HG03469 (cell line): ENCODE measurements around the gene CBR3.

ENCODE experiments used
- ATAC-seq: cut with Tn5 transposase; IDR thresholded peaks from one replicate; pipeline ENCODE4 v1.9.1; 2021; ENCODE audit warnings: mild to moderate bottlenecking, moderate library complexity, moderate number of reproducible peaks; ENCODE audit not compliant: unreplicated experiment

Gene CBR3

DNA sequence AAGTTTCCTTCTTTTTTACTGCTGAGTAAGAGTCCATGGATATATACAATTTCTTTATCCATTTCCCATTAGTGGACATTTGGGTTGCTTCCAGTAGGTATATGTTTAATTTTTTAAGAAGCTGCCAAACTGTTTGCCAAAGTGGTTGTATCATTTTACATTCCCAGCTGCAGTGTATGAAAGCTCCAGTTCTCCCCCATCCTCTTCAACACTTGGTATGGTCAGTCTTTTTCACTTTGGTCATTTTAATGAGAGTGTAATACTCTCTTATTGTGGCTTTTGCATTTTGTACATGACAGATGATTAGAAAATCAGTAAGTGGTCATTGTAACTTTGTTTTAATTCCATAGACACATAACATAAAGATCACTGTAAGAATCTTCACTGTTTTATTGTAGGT, 44.3 kb downstream of the CBR3 start:
- ATAC-seq: no peak

DNA sequence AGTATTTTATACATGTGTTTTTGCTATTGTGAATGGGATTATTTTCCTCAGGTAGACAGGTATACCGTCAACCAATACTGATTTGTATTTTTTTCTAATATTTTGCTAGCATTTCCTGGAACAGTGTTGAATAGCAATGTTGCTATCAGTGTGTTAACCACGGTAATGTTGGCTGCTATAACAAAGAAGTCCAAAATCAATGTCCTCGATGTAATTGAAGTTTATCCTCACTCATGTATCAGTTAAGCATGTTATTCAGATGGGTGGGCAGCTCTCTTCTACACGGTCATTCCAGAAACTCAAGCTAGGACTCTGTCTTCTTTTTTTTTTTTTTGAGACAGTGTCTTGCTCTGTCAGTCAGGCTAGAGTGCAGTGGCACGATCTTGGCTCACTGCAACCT, 46.1 kb downstream of the CBR3 start:
- ATAC-seq: no peak

DNA sequence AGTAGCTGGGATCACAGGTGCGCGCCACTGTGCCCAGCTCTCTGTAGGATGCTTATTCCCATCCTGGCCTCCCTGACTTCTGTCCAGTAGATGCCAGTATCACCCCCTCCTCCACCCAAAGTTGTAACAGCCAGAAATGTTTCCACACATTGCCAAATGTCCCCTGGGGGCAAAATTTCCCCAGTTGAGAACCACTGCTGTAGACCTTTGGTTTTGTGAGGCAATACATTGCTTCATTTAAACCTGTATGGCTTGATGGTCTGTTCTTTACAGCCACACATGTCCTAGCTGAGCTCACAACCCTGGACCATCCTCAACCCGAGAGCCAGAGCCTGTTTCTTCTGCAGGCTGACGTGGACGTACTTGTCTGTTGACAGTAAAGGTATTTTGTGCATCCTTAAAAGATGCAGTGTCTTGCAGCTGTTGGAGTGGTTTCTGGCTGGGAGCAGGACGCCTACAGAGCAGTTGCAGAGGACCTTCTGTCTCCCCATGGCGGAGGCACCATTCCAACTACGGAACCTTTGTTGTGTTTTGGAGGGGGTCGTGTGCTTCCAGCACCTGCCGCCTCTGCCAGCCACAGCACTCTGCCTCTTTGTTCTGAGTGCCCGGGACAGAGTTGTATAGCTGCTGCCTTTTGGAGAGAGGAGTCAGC, 48.4 kb downstream of the CBR3 start:
- no peak for ATAC-seq

DNA sequence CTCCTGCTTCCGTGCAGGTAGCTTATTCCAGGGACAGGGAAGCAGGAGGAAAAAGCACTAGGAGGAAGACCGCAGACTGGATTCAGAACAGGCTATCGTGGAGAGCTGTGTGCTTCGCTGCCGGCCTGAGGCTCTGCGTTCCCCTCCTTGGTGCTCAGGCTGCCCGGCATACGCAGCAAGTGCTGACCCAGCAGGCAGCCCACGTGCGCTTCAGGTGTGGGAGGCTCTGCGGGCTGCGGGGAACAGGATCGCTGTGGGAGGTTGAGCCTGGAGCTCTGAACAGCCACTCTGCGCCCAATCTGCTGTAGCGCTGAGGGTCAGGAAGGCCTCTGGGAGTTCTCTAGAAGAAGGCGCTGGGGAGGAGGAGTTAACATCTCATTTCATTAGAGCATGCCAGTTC, 49.7 kb downstream of the CBR3 start:
- no peak for ATAC-seq

GRCh38 chr21:36185523-36185922, 50.6 kb downstream of the CBR3 start:
- no peak for ATAC-seq

DNA sequence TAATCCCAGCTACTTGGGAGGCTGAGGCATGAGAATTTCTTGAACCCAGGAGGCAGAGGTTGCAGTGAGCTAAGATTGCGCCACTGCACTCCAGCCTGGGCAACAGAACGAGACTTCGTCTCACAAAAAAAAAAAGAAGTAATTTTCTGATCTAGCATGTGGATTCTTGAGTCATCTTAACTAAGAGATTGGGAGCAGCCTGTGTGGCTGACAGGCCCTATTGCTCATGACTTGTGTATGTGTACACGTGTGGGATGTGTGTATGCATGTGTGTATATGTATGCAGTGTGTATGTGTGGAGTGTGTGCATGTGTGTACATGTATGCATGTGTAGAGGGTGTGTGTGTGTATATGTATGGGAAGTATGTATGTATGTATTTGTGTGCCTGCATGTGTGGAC, 51.2 kb downstream of the CBR3 start:
- no peak for ATAC-seq

DNA sequence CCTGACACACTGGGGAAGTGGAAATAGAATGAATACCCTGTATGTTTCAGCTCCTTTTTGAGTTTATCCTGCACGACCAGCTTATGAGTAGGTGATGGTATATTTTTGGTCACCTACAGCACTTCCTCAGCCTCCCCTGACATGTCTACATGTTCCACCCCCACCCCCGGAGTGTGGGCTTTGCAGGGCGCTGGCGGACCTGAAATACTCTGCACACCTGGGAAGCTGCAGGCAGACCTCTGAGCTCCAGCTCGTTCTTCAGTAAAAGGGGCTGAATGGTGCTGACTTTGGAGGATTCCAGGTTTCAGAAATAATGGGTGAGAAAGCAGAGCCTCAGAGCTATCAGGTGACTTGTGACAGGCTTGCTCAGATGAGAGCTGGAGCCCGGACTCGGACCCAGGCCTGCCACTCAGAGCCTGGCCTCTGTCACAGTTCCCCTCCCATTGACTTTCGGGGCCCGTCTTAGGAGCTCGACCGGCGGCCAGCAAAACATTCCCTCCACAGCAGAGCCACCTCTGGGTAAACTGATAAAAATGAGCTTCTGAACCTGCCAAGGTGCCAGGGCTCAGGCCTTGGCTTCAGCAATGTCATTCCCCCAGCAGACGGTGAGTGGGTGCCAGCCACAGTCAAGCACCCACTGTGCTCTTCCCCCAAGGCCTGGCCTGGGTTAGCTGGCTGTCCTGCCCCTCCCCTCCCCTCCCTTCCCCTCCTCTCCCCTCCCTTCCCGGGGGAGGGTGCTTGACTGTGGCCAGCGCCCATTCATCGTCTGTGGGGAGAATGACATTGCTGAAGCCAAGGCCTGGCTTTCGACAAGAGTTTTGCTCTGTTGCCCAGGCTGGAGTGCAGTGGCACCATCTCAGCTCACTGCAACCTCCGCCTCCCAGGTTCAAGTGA, 51.9 kb downstream of the CBR3 start:
- ATAC-seq: no peak

GRCh38 chr21:36188081-36188681, 53.3 kb downstream of the CBR3 start:
- ATAC-seq: no peak

DNA sequence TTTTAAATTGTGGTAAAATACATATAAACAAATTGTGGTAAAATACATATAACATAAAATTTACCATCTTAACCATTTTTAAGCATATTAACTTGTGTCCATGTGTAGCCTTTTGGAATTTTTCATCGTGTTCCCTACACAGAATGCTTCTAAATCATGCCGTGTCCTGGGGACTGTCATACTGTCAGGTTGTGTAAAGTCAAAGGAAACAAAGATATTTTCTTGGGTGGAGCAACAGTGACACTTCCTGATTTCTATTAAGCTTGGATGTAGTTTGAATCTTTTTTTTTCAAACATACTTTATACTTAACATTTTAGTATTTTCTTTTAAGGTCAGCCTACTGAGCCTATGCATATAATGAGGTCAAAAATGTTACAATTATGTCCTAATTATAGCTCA, 54.1 kb downstream of the CBR3 start:
- no peak for ATAC-seq

GRCh38 chr21:36190736-36191135, 55.9 kb downstream of the CBR3 start:
- ATAC-seq: no peak

DNA sequence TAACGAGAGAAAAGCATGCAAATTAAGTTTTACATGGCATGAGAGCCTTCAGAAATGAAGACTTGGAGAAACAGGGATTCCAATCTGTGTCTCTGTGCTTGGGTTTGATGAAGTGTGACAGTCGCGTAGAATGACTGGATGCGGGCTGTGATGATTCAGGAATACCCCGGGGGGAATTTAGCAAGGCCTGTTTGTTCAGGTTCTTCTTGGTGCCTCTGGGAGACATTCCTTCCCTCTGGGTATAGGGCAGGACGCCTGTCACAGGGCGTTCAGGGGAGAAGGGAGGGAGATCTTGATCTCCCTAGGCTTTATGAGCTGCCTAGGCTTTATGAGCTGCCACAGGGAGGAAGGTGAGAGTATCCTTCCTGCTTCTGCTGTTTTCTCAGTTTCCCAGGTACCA, 58.3 kb downstream of the CBR3 start:
- no peak for ATAC-seq

- ATAC-seq: no peak
These were observed 59.1 kb downstream of the CBR3 start for GRCh38 chr21:36194024-36194423.

DNA sequence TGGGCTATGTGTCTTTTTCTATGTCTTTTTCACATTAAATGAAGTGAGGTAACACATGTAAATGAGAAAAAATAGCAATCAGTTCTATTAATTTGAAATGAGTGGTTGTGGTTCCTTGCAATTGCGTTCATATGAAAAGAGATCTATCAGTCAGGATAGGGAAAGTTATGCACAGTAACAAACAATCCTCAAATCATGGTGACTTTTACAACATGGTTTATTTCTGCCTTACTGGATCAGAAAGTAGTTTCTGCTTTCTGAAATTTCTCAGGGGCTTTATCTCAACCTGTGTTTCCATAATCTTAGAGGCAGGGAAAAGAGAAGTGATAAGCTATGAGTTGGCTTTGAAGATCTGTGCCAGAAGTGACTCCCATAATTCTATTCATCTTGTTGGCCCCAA, 60.7 kb downstream of the CBR3 start:
- no peak for ATAC-seq
